ENCODE results near the gene FSTL1.

FSTL1 gene

DNA sequence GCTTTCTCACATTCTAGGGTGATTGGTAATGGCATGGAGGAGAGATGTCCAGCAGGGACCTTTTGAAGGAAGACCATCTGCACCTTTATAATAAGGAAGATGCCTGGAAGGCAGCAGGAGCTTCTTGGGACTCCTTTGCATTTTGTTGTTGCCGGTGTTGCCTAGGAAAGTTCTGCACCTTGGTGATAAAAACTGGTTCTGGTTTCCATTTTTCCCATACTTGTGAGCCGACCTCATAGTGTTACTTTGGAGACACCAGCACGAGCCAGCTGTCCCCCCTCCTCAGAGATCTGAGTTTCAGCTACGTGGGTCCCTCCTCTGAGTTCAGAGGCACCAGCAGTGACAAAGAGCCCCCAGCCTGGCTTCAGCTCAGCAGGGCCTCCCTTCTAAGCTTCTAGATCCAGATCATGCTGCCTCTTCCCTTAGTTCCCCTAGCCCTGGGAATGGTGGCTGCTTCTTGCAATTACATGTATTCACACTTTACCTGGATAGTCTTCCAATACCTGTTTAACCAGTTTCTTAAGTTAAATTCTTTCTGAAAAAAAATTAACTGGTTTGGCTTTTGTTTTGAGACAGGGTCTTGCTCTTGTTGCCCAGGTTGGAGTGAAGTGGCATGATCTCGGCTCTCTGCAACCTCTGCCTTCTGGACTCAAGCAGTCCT, 18.0 kb upstream of the FSTL1 start:
- no peak for DNase-seq

DNA sequence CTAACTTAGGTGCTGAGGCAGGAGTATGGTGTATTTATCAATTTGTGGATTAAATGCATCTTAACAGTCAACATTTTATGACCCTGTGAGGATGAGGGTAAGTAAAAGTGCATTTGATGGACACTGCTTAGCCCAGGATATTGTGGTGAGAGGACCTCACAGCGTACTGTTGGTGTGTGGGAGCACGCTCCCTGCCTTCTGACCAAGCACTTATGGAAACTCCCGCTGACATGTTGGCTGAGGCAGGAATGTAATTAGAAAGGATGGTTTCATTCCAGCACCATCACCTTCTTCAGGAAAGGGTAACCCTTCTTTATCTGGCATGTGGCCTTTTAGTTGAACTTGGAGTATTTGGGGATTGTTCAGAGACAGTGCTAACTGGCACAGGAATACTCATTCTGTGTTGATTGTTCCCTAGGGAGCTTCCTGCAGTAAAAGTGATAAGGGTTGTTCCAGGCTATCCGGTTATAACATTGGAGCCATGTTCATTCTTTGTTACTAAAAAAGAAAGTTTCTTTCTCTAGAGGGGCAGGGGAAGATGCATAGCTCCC, 11.7 kb upstream of the FSTL1 start:
- no peak for DNase-seq

DNA sequence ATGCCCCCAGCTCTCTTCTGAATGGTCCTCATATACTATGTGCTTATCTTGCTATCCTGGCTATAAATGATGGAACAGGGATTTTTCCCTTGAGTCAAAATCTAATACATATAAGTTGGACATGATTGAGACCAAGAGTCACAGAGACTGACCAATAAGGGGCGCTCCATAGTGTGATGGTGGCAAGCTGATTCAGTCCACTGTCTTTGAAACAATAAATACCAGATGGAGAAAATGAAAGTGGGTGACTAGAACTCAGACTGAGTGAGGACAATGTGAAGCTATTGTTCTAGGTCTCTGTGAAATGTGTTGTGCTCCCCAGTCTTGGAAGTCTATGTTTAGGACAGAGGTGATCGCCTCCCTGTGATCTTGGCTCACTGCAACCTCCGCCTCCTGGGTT, 10.6 kb upstream of the FSTL1 start:
- DNase-seq = no peak

DNA sequence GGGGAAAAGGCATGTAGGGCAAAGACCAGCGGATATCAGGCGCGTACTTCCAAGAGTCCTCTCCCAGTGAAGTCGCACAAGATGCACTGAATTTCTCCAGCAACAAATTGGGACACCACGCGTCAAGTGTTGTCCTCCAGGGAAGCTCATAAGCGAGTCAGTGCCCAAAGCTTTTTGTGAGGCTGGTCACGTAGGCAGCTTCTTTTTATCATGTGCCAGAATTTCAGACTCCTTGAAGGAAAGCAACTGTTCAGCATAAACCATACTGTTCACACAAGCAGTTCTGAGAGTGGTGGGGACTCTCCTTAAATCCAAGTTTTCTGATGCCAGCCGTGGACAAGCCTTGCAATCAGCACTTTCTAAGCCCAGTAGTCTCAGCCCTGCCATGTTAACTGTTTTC, 10.1 kb upstream of the FSTL1 start:
- DNase-seq = no peak

DNA sequence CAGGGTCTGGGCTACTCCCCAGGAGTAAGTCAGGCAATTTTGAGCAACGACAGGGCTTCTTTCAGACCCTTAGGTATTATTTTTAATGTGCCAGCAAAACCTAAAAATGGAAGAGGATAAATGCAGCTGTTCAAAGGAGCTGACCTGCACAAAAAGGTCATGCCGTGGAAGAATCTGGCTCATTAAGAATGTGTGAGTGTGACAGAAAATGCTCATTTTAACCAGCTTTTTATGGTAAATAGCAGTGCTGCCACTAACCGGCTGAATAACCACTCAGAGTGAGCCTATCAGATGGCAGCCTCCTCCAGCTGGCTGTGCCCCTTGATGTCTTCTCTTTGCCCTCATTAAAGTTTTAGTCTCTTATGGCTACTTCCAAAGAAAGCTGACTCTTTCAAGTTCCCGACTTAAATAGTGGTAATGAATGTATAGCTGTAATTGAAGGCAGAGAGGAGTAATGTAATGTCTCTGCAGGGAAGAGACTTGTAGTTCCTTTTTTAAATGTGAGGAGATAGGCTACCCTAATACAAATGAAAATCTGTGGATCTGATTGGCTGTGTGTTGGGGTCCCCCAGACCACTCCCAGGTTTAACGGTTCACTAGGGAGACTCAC, 9.5 kb upstream of the FSTL1 start:
- DNase-seq = no peak

DNA sequence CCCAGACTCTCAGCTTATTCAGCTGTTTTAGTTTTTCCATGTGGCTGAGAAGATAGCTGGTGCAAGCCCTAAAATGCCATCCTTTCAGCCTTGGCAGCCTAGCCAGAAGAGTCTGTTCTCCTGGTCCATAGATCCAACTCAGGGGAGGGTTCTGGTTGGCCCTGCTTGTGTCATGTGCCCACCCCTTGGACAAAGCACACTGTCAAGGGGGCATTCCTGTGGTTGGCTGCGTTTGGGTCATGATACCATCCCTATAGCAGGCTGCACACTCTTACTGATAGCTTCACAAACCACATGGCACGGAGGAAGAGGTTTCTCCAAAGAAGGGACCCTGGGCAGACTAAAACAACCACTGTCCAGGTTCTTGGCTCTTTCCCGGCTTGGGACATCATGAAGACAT, 8.4 kb upstream of the FSTL1 start:
- no peak for DNase-seq

DNA sequence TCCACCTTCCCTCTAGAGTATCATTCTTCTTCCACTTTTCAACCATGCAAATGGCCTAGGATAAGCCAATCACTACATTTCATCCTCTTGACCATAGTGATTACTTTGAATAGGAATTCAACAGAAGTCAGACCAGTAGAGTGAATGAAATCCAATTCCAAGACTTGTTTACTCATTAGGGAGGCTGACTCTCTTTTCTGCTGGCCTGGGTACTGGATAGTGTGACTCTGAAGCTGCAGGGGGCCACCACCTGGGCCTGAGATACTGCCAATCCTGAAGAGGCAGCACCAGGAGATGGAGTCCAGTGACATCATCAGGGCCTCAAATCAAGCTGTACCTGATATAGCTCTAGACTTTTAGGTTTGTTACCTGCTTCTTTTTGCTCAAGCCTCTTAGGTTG, 7.0 kb upstream of the FSTL1 start:
- DNase-seq = no peak

DNA sequence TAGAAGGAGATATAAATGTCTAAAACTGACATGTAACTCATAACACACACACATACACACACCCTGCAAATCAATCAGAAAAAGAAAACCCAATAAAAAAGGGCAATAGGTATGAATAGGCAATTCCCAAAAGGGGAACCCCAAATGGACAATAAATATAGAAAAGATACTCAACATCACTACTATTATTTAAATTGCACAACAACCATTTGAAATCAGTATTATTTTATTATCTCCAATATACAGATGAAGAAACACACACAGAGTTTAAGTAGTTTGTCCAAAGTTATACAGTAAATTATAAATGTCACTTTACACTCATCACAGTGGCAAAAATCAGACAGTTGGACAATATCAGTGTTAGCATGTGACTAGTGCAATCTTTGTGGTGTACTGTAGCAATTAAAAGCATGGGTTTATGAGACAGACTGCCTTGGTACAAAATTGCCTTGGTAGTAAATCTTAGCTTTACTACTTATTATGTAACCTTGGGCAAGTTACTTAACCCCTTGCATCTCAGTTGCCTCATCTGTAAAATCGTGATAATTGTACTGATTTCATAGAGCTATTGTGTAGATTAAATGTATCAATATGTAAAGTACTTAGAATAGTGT, 3.4 kb upstream of the FSTL1 start:
- DNase-seq = no peak

DNA sequence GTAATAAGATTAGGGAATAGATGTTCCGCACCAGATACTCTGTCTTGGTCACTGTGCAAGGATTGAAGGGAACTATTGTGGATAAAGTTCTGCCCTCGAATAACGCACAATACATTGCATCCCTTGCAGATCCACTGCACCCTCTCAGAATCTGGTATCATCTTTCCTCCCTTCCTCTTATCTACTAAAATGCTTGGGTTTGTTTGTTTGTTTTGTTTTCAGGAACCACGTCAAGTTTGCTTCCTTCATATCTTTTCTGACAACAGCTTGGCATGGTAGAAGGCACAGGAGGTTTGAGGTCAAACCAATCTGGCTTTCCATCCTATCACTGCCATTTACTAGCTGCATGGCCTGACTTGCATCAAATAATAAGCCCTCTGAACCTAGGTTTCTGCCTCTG, 2.0 kb upstream of the FSTL1 start:
- no peak for DNase-seq

DNA sequence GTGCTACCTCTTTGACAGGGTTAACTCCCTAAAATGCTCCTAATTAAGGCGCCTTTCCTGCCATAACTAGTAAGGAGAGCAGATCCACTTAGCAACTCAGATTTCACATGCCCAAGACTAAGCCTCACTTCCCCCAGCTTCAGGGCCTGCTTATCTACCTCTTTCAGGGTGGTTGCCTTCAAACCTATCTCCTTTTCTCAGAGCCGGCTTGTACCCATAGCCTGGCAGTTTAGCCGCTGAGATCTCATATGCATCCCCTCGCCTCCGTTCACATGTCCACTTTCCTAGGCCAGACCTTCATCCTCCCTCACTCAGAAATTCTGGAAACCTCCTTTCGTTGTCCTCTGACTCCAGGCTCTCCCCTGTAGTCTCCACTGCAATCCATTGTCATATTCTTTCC, 1.0 kb upstream of the FSTL1 start:
- DNase-seq = no peak

DNA sequence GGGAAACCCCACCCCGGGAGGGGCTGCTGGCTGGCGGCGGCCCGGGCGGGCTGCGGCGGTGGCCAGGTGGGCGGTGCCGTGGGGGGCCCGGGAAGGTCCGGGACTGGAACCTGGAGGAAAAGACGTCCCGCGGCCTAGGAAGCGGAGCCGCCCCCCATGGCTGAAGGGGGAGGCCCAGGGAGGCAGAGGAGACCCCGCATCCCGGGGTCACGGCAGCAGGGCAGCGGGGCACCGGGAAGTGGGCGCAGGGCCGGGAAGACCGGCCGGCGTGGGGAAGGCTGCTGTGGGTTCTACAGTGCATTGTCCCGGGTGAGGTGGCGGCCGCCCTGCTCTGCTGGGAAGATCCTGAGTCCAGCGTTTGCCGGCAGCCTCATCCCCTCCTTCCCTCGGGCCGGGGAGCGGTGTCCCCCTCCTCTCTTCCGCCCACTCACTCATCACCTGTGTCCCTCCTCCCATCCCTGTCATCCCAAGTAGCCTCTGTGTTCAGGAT, 525 bp upstream of the FSTL1 start:
- no peak for DNase-seq

DNA sequence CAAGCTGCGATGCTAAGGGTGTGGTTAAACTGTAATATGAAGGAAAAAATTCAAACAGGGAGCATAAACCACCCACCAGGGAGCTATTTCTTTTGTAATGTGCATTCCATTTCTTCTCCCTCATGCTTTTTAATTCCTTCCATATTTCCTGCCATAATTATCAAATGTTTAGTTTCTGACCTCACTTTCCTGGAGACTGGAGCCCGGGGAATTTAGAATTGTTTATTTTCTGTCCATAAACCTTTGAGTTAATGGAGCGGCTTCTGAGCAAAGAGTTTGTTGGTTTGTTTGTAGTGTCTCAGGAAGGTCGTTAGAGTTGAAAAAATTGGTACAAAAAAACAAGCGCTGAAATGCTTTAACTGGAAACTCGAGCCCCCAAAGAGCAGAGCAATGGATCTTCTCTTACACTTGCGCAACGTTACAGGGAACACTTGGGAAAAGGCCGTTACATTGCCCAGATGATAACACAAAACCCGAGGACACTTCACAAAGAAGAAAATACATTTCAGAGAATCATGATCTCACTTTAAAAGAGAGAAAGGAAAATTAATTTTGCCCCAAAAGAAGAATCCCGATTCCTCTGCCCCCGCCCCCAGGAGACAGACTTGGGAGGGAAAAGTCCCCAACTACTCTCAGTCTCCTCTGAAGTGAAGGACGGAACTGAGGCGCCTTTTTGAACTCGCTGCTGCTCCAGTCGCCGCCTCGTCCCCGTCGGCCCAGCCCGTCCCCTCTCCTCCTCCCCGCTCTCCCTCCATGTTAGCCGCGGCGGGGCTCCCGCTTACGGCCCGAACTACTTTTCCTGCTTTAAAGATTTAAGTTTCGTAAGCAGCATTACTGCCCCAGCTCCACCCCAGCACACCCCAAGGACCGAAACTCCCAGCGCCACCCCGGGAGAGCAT, 842 bp downstream of the FSTL1 start:
- peak in 1 of 5 experiments; percentile 2 for DNase-seq

DNA sequence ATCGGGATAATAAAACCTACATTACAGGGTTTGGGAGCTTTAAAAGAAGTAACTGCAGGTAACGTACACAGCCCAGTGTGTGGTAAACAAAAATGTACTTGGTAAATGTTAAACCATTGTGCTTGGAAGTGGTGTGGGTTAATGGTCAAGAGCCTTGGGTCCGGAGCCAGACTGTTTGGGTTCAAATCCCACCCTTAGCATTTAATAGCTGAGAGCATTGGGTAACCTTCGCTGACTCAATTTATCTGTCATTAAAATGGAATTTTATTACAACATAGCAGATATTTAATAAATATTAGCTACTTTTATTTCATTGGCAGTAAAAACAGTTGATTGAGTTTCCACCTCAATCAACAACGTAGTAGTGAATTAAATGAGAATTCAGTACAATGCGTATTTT, 1.5 kb downstream of the FSTL1 start:
- DNase-seq = no peak

DNA sequence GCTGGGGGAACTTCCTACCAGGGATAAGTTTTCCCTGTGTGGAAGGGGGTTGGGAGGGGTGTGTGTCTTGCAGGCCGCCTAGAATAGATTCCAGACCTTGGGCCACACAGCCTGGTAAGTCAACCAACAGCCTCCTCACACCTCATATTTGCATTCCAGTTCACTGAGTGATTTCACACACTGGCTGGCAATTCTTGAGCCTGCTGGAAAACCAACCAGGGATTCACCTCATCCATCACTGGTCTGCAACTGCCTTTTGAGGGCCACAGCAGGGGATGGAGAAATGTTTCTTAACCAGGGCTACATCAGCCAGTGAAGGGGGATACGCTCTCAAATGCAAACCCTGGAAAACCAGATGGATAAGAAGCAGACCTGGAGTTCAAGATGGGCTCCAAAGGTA, 2.0 kb downstream of the FSTL1 start:
- no peak for DNase-seq

DNA sequence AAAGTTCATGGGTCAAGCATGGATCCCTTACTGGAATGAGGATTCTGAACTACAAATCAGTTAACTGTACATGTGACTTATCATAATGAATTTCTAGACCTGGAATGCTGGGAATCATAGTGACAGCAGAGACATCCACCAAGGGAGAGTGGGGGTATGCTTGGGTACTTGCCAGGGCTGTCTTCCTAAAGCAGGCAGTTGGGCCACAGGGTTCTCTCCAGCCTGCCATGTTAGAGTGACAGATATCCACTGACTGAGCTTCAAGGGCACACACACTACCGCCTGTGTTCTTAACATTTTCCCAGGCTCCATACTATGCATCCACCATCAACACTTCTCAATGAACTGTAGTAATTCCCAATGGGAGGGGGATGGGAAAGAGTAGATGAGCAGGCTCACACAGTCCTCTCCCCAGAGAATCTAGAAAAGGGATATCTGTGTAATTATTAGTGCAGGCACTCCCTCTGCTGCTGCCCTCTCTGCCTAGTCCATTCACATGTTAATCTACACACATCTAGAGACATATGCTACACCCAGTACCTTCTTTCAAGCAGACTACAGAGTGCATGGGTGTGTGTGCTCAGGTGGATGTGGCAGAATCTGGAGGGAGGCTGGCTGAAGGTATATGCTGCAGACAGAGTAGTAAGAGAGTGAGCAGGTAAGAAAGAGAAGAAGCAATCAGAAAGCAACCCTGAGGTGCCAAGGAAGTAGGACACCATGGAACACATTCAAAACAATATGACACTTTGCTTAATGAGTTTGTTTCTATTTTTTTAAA, 3.7 kb downstream of the FSTL1 start:
- no peak for DNase-seq

DNA sequence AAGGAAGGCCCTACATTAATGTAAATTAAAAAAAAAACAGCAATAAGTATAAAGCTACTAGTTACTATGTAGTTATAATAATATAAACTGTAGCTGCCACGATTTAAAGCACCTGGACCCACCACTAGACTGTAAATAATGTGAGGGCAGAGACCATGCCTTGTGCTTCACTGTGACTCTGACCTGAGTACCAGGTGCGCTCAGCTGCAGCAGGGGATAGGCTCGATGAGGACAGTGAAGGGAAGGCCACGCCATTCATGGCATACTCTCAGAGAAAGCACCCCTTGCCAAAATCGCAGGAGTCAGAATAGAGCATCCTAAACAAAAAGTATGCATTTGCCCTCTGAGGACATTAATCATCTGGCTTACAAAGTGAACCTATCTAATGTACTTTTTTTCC, 5.1 kb downstream of the FSTL1 start:
- no peak for DNase-seq

DNA sequence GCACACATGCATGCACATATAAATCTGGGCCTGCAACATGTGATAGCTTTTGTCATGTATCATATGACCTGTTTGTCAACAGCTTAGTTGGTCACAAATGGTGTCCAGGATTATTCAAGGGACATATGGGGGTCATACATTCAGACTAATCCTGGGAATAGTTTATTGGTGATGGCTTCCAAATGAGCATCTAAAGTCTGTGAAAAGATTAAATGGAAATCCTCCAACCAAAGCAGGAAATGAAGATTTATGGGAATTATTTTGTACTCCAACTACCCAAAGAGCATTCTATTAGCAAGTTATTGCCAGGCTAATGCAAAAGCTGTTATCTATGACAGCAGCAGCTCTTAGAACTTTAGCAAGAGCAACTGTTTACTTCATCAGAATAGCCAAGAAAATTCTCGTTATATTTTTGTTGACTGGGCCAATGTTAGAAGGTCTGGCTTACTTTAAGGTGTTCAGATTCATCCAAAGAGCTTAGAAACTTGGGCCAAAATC, 7.1 kb downstream of the FSTL1 start:
- DNase-seq = no peak

DNA sequence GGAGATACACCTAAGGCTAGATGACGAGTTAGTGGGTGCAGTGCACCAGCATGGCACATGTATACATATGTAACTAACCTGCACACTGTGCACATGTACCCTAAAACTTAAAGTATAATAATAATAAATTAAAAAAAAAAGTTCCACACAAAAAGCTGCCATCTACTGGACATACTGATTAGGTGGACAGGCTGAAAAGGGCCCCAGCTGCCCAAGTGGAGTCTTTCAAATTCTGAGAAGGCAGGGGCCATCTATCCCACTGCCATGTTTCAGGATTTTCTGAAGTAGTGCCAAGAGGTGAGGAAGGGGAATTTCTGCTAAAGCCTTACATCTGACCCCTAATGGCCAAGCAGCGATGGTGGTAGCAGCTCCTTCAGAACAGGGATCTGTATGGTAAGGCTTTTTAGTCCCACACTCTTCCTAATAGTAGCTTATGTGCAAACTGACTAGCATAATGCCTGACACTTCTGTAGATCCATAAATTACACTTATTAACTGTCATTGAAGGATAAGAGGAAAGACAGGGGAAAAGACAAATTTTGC, 7.7 kb downstream of the FSTL1 start:
- no peak for DNase-seq

DNA sequence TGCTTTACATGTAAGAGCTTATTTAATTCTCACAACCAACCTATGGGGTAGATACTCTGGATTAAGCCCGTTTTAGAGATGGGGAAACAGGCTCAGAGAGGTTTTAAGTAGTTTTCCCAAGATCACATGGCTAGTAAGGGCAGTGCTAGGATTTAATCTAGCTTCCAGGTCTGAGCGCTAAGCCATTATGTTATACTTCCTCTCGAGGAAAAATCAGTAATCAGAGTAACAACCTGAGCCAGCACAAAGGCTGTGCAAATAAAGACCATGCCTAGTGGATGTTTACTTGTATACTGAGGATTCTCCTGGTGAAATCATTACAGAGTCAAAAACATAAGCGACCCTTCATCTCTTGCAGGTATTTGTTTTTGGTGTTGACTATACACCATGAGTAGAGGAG, 9.0 kb downstream of the FSTL1 start:
- no peak for DNase-seq

DNA sequence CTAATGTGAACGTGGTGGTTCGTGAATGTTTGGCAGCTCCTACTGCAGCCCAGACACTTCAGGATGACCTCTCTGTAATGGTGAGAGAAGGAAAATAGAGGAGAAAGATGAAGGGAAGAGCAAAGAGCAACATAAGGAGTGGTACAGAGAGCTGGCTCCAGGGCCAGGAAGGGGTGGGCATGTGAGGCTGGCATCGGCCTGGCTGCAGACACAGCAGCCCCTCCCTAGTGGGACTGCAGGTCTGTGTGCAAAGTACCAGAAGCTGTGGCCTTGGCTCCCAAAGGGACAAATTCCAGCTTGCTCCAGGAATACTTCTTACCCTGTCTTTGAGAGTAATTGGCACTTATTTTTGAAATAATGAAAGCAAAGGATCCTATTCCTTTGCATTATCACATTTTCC, 10.0 kb downstream of the FSTL1 start:
- no peak for DNase-seq

DNA sequence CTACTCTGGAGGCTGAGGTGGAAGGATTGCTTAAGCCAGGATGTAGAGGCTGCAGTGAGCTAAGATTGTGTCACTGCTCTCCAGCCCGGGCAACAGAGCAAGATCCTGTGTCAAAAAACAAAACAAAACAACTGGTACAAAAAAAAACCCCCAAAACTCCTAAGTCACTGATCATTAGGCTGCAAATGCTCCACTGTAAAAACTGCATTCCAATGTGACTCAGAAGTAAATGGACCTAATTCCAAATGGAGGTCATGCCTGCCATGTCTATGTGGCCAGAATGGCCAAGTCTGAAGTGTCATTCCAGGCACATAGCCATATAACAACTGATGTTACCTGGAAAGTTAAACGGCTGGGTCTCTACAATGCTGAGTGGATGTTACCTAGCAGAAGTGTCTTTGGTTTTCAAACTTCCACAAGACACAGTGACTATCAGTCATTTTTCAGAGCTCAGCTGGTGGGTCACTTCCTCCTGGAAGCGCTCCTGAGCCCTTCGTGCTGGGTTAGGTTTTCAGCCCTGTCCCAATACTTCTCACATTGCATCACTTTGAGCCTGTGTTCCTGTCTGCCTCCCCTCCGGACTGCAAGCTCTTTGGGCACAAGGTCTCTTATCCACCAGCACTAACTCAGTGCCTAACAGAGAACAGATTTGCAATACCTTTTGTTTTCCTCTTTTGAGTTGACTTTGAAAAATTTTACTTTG, 10.6 kb downstream of the FSTL1 start:
- no peak for DNase-seq

Data from T-helper 2 cell (primary cell).